HG03039 (cell line): Measurements from ENCODE around the gene CADPS.
"Not testable (repeated sequence)": the region's sequence is repeated elsewhere in the genome, so short reads cannot be mapped to it uniquely, and the experiment has no call there.

ENCODE experiments used
- ATAC-seq: cut with Tn5 transposase; IDR thresholded peaks from one replicate; pipeline ENCODE4 v1.9.1; 2021; ENCODE audit warnings: mild to moderate bottlenecking, moderate library complexity; ENCODE audit not compliant: unreplicated experiment

The CADPS gene

GRCh38 chr3:62602987-62603386 lies 272.2 kb downstream of the CADPS start:
- no peak for ATAC-seq

GRCh38 chr3:62602129-62602770 lies 273.0 kb downstream of the CADPS start:
- no peak for ATAC-seq

- ATAC-seq, result no peak
Observed at GRCh38 chr3:62601238-62602070, 273.8 kb downstream of the CADPS start.

GRCh38 chr3:62600033-62600432 lies 275.2 kb downstream of the CADPS start:
- no peak for ATAC-seq

GRCh38 chr3:62597491-62597890 lies 277.7 kb downstream of the CADPS start:
- ATAC-seq, result no peak

GRCh38 chr3:62592408-62592807 lies 282.8 kb downstream of the CADPS start:
- ATAC-seq, result no peak

- ATAC-seq, result no peak
Observed at GRCh38 chr3:62589078-62589477, 286.1 kb downstream of the CADPS start.

GRCh38 chr3:62587579-62588031 lies 287.6 kb downstream of the CADPS start:
- ATAC-seq, result no peak

GRCh38 chr3:62587169-62587568 lies 288.0 kb downstream of the CADPS start:
- no peak for ATAC-seq

GRCh38 chr3:62586356-62586755 lies 288.9 kb downstream of the CADPS start:
- ATAC-seq, result no peak

- ATAC-seq, result no peak
Observed at GRCh38 chr3:62585861-62586260, 289.4 kb downstream of the CADPS start.

GRCh38 chr3:62584636-62585035 lies 290.6 kb downstream of the CADPS start:
- no peak for ATAC-seq

- ATAC-seq, result no peak
Observed at GRCh38 chr3:62582495-62583172, 292.6 kb downstream of the CADPS start.

GRCh38 chr3:62580485-62580884 lies 294.7 kb downstream of the CADPS start:
- ATAC-seq, result not testable (repeated sequence)

GRCh38 chr3:62577153-62577552 lies 298.1 kb downstream of the CADPS start:
- ATAC-seq, result no peak

- ATAC-seq, result no peak
Observed at GRCh38 chr3:62574266-62574898, 300.8 kb downstream of the CADPS start.

GRCh38 chr3:62571916-62572315 lies 303.3 kb downstream of the CADPS start:
- ATAC-seq, result no peak

- no peak for ATAC-seq
Observed at GRCh38 chr3:62570888-62571287, 304.3 kb downstream of the CADPS start.

- ATAC-seq, result no peak
Observed at GRCh38 chr3:62569609-62570008, 305.6 kb downstream of the CADPS start.

GRCh38 chr3:62567097-62568021 lies 307.9 kb downstream of the CADPS start:
- no peak for ATAC-seq
